K562 (cell line): ENCODE measurements around the gene ANKMY1. TPM values are rescaled to one million over a fixed set of nuclear protein-coding genes. Genes with fewer than 3 reads are reported as not detected.
A peak's percentile ranks its signal among the peaks of the same experiment; 100 is the strongest.

Source experiments
- ARHGAP35 ChIP-seq: fragments of 450-650 bp; IDR thresholded peaks from 2 replicates; pipeline ENCODE4 v1.6.1; 2018; ENCODE audit not compliant: partially characterized antibody
- ATF1 ChIP-seq, 2 experiments: fragments of 450-650 bp in 1 of 2; IDR thresholded peaks; 2 replicates each; pipeline ENCODE4 v1.6.1; 2016; ENCODE audit warnings: missing compliant biosample characterization in 1 of 2, missing genetic modification characterization in 1 of 2
- EP400 ChIP-seq: fragments of 450-650 bp; IDR thresholded peaks from 2 replicates; pipeline ENCODE4 v1.6.1; 2017; ENCODE audit warnings: antibody characterized with exemption, mild to moderate bottlenecking, moderate library complexity
- KLF1 ChIP-seq: fragments of 450-650 bp; IDR thresholded peaks from 2 replicates; pipeline ENCODE4 v1.6.1; 2016; ENCODE audit warnings: missing genetic modification characterization, missing compliant biosample characterization
- MYNN ChIP-seq, 2 experiments: sonication (generic); formaldehyde crosslinking in 1 of 2; IDR thresholded peaks; 2 replicates each; pipeline versions ENCODE4 v1.5.0 to v1.6.1; 2016 to 2020; ENCODE audit warnings: antibody characterized with exemption in 1 of 2, missing genetic modification reagents in 1 of 2
- NCOA1 ChIP-seq: fragments of 450-650 bp; IDR thresholded peaks from 2 replicates; pipeline ENCODE4 v1.6.1; 2016; ENCODE audit warnings: low read depth
- NFATC3 ChIP-seq: fragments of 450-650 bp; IDR thresholded peaks from 2 replicates; pipeline ENCODE4 v1.6.1; 2017; ENCODE audit warnings: mild to moderate bottlenecking
- SMC3 ChIP-seq: conservative IDR thresholded peaks from 2 replicates; pipeline ENCODE4 v1.6.1; 2011; ENCODE audit warnings: low read depth, low read length, improper control_type of control experiment; ENCODE audit not compliant: insufficient read depth
- XRCC4 ChIP-seq: IDR thresholded peaks from one replicate; pipeline ENCODE4 v1.6.1; 2011; ENCODE audit not compliant: insufficient read depth, insufficient read length; ENCODE audit errors: extremely low read depth
- ZNF23 ChIP-seq: fragments of 250-450 bp; sonication (Bioruptor Pico); IDR thresholded peaks from 2 replicates; pipeline ENCODE4 v1.4.0; 2020; ENCODE audit warnings: mild to moderate bottlenecking
- ZNF780A ChIP-seq: fragments of 250-450 bp; sonication (Bioruptor Pico); IDR thresholded peaks from 2 replicates; pipeline ENCODE4 v1.5.0; 2021; ENCODE audit warnings: mild to moderate bottlenecking
- polyA plus RNA-seq, 8 experiments: library from polyadenylated mRNA; depleted of rRNA in 4 of 8; stranded (reverse) in 5 of 8; unstranded in 3 of 8; fragments of >200 nt; fragmentation: Nextera tagmentation in 2 of 8; fragmentation: Illumina TruSeq in 1 of 8; extraction: Ambion mirVana in 2 of 8; extraction: Trizol in 1 of 8; gene quantifications; 2 replicates each; pipeline versions ENCODE4 v1.2.1 to v1.2.3, GENCODE V29; 2011 to 2014; ENCODE audit warnings: inconsistent platforms in 1 of 8, missing spikeins in 1 of 8
- total RNA-seq, 7 experiments: library from RNA; depleted of rRNA in 6 of 7; stranded (reverse); fragments of >200 nt in 6 of 7; fragmentation: Illumina TruSeq in 2 of 7; extraction: Trizol in 2 of 7; gene quantifications; 2 replicates each; pipeline versions ENCODE4 v1.2.1 to v1.2.3, GENCODE V29; 2011 to 2021; ENCODE audit warnings: low replicate concordance in 1 of 7
- TF ChIP-seq, protein P1 (sequence below): fragments of 450-650 bp; IDR thresholded peaks from 2 replicates; pipeline ENCODE4 v1.6.1; 2016; ENCODE audit warnings: mild to moderate bottlenecking, moderate library complexity
- TF ChIP-seq, protein P2 (sequence below): fragments of 250-450 bp; sonication (Bioruptor Pico); IDR thresholded peaks from 2 replicates; pipeline ENCODE4 v1.6.1; 2021; ENCODE audit warnings: mild to moderate bottlenecking
- TF ChIP-seq, protein P3 (sequence below): fragments of 250-450 bp; sonication (Bioruptor Pico); IDR thresholded peaks from 2 replicates; pipeline ENCODE4 v1.5.0; 2020; ENCODE audit warnings: mild to moderate bottlenecking, borderline replicate concordance

The ANKMY1 gene
- total and polyA plus RNA-seq, 9 of the 15 experiments (the other 6 are each of a cell fraction or from before 2014, with no cell fraction given) = 0.75 to 15.1 (median 11.7) TPM

DNA sequence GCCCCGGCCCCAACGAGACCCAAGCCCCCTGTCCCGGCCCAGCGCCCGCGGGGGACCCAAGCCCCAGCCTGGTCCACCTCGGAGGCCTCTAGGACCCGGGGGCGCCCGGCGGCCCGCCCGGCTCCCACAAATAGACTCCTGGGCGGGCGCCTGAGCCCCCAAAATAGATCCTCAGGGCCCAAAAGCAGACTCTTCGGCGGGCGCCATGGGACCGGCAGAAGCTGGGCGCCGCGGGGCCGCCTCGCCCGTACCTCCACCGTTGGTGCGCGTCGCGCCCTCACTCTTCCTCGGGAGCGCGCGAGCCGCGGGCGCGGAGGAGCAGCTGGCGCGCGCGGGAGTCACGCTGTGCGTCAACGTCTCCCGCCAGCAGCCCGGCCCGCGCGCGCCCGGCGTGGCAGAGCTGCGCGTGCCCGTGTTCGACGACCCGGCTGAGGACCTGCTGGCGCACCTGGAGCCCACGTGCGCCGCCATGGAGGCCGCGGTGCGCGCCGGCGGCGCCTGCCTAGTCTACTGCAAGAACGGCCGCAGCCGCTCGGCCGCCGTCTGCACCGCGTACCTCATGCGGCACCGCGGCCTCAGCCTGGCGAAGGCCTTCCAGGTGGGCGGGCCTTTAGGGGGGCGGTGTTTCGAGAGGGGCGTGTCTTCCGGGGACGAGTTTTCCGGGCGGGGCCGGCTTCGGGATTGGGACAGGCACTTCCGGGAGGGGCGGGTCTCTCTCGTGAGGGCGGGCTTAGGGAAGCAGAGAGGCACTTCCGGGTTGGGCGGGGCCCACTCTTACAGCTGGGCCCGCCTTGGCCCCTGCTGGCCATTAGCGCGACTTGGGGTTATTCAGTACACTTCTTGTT, 2.9 kb upstream of the ANKMY1 start (continued):
- TF ChIP-seq, protein P1, sequence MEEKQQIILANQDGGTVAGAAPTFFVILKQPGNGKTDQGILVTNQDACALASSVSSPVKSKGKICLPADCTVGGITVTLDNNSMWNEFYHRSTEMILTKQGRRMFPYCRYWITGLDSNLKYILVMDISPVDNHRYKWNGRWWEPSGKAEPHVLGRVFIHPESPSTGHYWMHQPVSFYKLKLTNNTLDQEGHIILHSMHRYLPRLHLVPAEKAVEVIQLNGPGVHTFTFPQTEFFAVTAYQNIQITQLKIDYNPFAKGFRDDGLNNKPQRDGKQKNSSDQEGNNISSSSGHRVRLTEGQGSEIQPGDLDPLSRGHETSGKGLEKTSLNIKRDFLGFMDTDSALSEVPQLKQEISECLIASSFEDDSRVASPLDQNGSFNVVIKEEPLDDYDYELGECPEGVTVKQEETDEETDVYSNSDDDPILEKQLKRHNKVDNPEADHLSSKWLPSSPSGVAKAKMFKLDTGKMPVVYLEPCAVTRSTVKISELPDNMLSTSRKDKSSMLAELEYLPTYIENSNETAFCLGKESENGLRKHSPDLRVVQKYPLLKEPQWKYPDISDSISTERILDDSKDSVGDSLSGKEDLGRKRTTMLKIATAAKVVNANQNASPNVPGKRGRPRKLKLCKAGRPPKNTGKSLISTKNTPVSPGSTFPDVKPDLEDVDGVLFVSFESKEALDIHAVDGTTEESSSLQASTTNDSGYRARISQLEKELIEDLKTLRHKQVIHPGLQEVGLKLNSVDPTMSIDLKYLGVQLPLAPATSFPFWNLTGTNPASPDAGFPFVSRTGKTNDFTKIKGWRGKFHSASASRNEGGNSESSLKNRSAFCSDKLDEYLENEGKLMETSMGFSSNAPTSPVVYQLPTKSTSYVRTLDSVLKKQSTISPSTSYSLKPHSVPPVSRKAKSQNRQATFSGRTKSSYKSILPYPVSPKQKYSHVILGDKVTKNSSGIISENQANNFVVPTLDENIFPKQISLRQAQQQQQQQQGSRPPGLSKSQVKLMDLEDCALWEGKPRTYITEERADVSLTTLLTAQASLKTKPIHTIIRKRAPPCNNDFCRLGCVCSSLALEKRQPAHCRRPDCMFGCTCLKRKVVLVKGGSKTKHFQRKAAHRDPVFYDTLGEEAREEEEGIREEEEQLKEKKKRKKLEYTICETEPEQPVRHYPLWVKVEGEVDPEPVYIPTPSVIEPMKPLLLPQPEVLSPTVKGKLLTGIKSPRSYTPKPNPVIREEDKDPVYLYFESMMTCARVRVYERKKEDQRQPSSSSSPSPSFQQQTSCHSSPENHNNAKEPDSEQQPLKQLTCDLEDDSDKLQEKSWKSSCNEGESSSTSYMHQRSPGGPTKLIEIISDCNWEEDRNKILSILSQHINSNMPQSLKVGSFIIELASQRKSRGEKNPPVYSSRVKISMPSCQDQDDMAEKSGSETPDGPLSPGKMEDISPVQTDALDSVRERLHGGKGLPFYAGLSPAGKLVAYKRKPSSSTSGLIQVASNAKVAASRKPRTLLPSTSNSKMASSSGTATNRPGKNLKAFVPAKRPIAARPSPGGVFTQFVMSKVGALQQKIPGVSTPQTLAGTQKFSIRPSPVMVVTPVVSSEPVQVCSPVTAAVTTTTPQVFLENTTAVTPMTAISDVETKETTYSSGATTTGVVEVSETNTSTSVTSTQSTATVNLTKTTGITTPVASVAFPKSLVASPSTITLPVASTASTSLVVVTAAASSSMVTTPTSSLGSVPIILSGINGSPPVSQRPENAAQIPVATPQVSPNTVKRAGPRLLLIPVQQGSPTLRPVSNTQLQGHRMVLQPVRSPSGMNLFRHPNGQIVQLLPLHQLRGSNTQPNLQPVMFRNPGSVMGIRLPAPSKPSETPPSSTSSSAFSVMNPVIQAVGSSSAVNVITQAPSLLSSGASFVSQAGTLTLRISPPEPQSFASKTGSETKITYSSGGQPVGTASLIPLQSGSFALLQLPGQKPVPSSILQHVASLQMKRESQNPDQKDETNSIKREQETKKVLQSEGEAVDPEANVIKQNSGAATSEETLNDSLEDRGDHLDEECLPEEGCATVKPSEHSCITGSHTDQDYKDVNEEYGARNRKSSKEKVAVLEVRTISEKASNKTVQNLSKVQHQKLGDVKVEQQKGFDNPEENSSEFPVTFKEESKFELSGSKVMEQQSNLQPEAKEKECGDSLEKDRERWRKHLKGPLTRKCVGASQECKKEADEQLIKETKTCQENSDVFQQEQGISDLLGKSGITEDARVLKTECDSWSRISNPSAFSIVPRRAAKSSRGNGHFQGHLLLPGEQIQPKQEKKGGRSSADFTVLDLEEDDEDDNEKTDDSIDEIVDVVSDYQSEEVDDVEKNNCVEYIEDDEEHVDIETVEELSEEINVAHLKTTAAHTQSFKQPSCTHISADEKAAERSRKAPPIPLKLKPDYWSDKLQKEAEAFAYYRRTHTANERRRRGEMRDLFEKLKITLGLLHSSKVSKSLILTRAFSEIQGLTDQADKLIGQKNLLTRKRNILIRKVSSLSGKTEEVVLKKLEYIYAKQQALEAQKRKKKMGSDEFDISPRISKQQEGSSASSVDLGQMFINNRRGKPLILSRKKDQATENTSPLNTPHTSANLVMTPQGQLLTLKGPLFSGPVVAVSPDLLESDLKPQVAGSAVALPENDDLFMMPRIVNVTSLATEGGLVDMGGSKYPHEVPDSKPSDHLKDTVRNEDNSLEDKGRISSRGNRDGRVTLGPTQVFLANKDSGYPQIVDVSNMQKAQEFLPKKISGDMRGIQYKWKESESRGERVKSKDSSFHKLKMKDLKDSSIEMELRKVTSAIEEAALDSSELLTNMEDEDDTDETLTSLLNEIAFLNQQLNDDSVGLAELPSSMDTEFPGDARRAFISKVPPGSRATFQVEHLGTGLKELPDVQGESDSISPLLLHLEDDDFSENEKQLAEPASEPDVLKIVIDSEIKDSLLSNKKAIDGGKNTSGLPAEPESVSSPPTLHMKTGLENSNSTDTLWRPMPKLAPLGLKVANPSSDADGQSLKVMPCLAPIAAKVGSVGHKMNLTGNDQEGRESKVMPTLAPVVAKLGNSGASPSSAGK = peak; percentile 68
- TF ChIP-seq EP400 (peak; percentile 50; the same call in 1 of the 2 replicates), NFATC3 (no peak), KLF1 (tag) (no peak), ZNF23 (no peak), ATF1 (CRISPR knock-in tag; IDR thresholded peaks at IDR 0.05) (no peak), ATF1 (tag; IDR thresholded peaks at IDR 0.05) (peak; percentile 59), ZNF780A (CRISPR knock-in tag) (no peak), NCOA1 (no peak), XRCC4 (no peak), MYNN (IDR thresholded peaks at IDR 0.05) (no peak), MYNN (CRISPR knock-in tag; IDR thresholded peaks at IDR 0.05) (no peak), SMC3 (no peak), ARHGAP35 (no peak)
- TF ChIP-seq, protein P2, sequence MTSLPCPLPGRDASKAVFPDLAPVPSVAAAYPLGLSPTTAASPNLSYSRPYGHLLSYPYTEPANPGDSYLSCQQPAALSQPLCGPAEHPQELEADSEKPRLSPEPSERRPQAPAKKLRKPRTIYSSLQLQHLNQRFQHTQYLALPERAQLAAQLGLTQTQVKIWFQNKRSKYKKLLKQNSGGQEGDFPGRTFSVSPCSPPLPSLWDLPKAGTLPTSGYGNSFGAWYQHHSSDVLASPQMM (CRISPR knock-in tag) = no peak
- TF ChIP-seq, protein P3, sequence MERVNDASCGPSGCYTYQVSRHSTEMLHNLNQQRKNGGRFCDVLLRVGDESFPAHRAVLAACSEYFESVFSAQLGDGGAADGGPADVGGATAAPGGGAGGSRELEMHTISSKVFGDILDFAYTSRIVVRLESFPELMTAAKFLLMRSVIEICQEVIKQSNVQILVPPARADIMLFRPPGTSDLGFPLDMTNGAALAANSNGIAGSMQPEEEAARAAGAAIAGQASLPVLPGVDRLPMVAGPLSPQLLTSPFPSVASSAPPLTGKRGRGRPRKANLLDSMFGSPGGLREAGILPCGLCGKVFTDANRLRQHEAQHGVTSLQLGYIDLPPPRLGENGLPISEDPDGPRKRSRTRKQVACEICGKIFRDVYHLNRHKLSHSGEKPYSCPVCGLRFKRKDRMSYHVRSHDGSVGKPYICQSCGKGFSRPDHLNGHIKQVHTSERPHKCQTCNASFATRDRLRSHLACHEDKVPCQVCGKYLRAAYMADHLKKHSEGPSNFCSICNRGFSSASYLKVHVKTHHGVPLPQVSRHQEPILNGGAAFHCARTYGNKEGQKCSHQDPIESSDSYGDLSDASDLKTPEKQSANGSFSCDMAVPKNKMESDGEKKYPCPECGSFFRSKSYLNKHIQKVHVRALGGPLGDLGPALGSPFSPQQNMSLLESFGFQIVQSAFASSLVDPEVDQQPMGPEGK = no peak
